H1 (cell line): ENCODE results near the gene IRF5. TPM values are rescaled to one million over a fixed set of nuclear protein-coding genes. Genes with fewer than 3 reads are reported as not detected.

Experiments used
- CTCF ChIA-PET: fragments of 300-600 bp; sonication (Branson Sonifier 250); formaldehyde crosslinking; loops from one replicate; lab custom pipeline; 2021; ENCODE audit not compliant: partially characterized antibody; lab: Charles Lee
- POLR2A ChIA-PET: fragments of 300-600 bp; sonication (Branson Sonifier 250); formaldehyde crosslinking; loops from one replicate; lab custom pipeline; 2021; ENCODE audit warnings: inconsistent platforms; ENCODE audit not compliant: partially characterized antibody; lab: Charles Lee
- DNase-seq, 2 experiments: peaks; one replicate each; pipeline versions ENCODE4 v3.0.0 to v3.0.0-alpha.2; 2010 to 2022; ENCODE audit warnings: low spot score in 2 of 2, low read depth in 1 of 2, mixed read lengths in 1 of 2
- FAIRE-seq: peaks from 2 replicates; lab custom pipeline; 2011; peaks lifted over from hg19 to GRCh38; lab: Jason Lieb, UNC
- H2AFZ ChIP-seq: 2 replicates; pipeline ENCODE4 v1.8.1; 2012; ENCODE audit warnings: low read length, inconsistent platforms
- H2AK5ac ChIP-seq: 2 replicates; pipeline ENCODE4 v1.6.1; 2013; ENCODE audit warnings: low read depth, low read length
- H2BK120ac ChIP-seq: replicated peaks from 2 replicates; pipeline ENCODE3; 2013; ENCODE audit warnings: low read depth, low read length, inconsistent platforms
- H2BK12ac ChIP-seq: 2 replicates; pipeline ENCODE4 v1.6.1; 2013; ENCODE audit warnings: low read depth, low read length
- H2BK15ac ChIP-seq: 2 replicates; pipeline ENCODE4 v1.6.1; 2013; ENCODE audit warnings: low read length
- H2BK20ac ChIP-seq: 2 replicates; pipeline ENCODE4 v1.6.1; 2013; ENCODE audit warnings: low read length
- H2BK5ac ChIP-seq: 2 replicates; pipeline ENCODE4 v1.6.1; 2013; ENCODE audit warnings: low read depth, low read length
- H3K14ac ChIP-seq: 2 replicates; pipeline ENCODE4 v1.6.1; 2013; ENCODE audit warnings: inconsistent platforms; ENCODE audit not compliant: insufficient read length
- H3K18ac ChIP-seq: 2 replicates; pipeline ENCODE4 v1.6.1; 2013; ENCODE audit warnings: low read length; ENCODE audit errors: extremely low read depth
- H3K23ac ChIP-seq: 2 replicates; pipeline ENCODE4 v1.6.1; 2013; ENCODE audit warnings: inconsistent platforms; ENCODE audit not compliant: insufficient read length
- H3K23me2 ChIP-seq: 2 replicates; pipeline ENCODE4 v1.6.1; 2013; ENCODE audit warnings: low read depth, low read length
- H3K27ac ChIP-seq: 2 replicates; pipeline ENCODE4 v1.6.1; 2011; ENCODE audit warnings: low read depth, low read length, inconsistent platforms
- H3K27me3 ChIP-seq, 4 experiments: replicated peaks in 1 of 4; 1 replicate in 1 of 4; 2 replicates in 3 of 4; pipeline versions ENCODE4 v1.6.1 to v1.8.1; 2011 to 2013; ENCODE audit warnings: low read length in 3 of 4, mild to moderate bottlenecking in 3 of 4, inconsistent platforms in 2 of 4, mixed read lengths in 2 of 4, moderate library complexity in 1 of 4; ENCODE audit not compliant: control insufficient read depth in 3 of 4, insufficient read depth in 3 of 4; ENCODE audit errors: extremely low read depth in 1 of 4
- H3K36me3 ChIP-seq, 4 experiments: 2 replicates each; pipeline versions ENCODE4 v1.6.1 to v1.8.1; 2011 to 2013; ENCODE audit warnings: mild to moderate bottlenecking in 4 of 4, low read length in 3 of 4, moderate library complexity in 2 of 4, control low read depth in 1 of 4, inconsistent platforms in 1 of 4; ENCODE audit not compliant: insufficient read depth in 4 of 4, control insufficient read depth in 2 of 4
- H3K4ac ChIP-seq: replicated peaks from 2 replicates; pipeline ENCODE3; 2013; ENCODE audit warnings: low read length, low read depth, mixed read lengths, inconsistent platforms; ENCODE audit not compliant: insufficient read length
- H3K4me1 ChIP-seq, 4 experiments: replicated peaks in 1 of 4; 1 replicate in 1 of 4; 2 replicates in 3 of 4; pipeline versions ENCODE4 v1.6.1 to v1.8.1; 2011 to 2013; ENCODE audit warnings: low read length in 3 of 4, inconsistent platforms in 2 of 4, mixed read lengths in 1 of 4; ENCODE audit not compliant: insufficient read depth in 4 of 4, control insufficient read depth in 3 of 4
- H3K4me2 ChIP-seq, 2 experiments: 2 replicates each; pipeline versions ENCODE4 v1.6.1 to v1.8.1; 2011 to 2013; ENCODE audit warnings: low read depth in 2 of 2, low read length in 2 of 2, control low read depth in 1 of 2, inconsistent platforms in 1 of 2, mild to moderate bottlenecking in 1 of 2; ENCODE audit not compliant: insufficient read depth in 1 of 2
- H3K4me3 ChIP-seq, 4 experiments: fragments of 200-600, 300-600 bp in 1 of 4; sonication (generic), shearing (Covaris generic), sonication (Bioruptor Twin) in 1 of 4; 2 replicates each; pipeline versions ENCODE4 v1.5.1 to v1.8.1; 2011 to 2016; ENCODE audit warnings: low read length in 4 of 4, low read depth in 3 of 4, control low read depth in 2 of 4, inconsistent platforms in 2 of 4, mild to moderate bottlenecking in 2 of 4, mixed read lengths in 1 of 4, moderate library complexity in 1 of 4; ENCODE audit not compliant: insufficient read depth in 2 of 4; ENCODE audit errors: extremely low read depth in 1 of 4
- H3K56ac ChIP-seq: replicated peaks from 2 replicates; pipeline ENCODE3; 2013; ENCODE audit warnings: low read depth, mild to moderate bottlenecking, mixed read lengths, low read length, inconsistent platforms; ENCODE audit not compliant: insufficient read length
- H3K79me1 ChIP-seq: 2 replicates; pipeline ENCODE4 v1.6.1; 2013; ENCODE audit warnings: low read depth, low read length, control low read depth
- H3K79me2 ChIP-seq, 2 experiments: 2 replicates each; pipeline versions ENCODE4 v1.6.1 to v1.8.1; 2012 to 2013; ENCODE audit warnings: low read length in 2 of 2, mild to moderate bottlenecking in 2 of 2, inconsistent platforms in 1 of 2; ENCODE audit not compliant: insufficient read depth in 2 of 2, control insufficient read depth in 1 of 2
- H3K9ac ChIP-seq, 4 experiments: replicated peaks in 1 of 4; 1 replicate in 1 of 4; 2 replicates in 3 of 4; pipeline versions ENCODE4 v1.6.1 to v1.8.1; 2011 to 2013; ENCODE audit warnings: low read depth in 3 of 4, low read length in 3 of 4, control low read depth in 2 of 4, mild to moderate bottlenecking in 2 of 4, moderate library complexity in 2 of 4, inconsistent platforms in 1 of 4; ENCODE audit errors: extremely low read depth in 1 of 4
- H3K9me3 ChIP-seq, 2 experiments: 2 replicates each; pipeline versions ENCODE4 v1.6.1 to v1.8.1; 2012 to 2013; ENCODE audit warnings: mild to moderate bottlenecking in 2 of 2, moderate library complexity in 2 of 2, control low read depth in 1 of 2, inconsistent platforms in 1 of 2, low read depth in 1 of 2, low read length in 1 of 2, mixed read lengths in 1 of 2; ENCODE audit not compliant: insufficient read depth in 2 of 2
- H4K20me1 ChIP-seq, 2 experiments: replicated peaks in 1 of 2; 2 replicates each; pipeline versions ENCODE3 to v1.8.1; 2011 to 2013; ENCODE audit warnings: inconsistent platforms in 2 of 2, low read length in 2 of 2, mild to moderate bottlenecking in 1 of 2; ENCODE audit not compliant: insufficient read depth in 2 of 2, control insufficient read depth in 1 of 2
- H4K5ac ChIP-seq: 2 replicates; pipeline ENCODE4 v1.6.1; 2013; ENCODE audit warnings: low read length, low read depth, mixed read lengths, inconsistent platforms; ENCODE audit not compliant: insufficient read length
- H4K8ac ChIP-seq: 2 replicates; pipeline ENCODE4 v1.8.0; 2013; ENCODE audit warnings: mild to moderate bottlenecking, moderate library complexity, low read length, inconsistent platforms; ENCODE audit not compliant: insufficient read depth; ENCODE audit errors: extremely low read depth
- H4K91ac ChIP-seq: replicated peaks from 2 replicates; pipeline ENCODE3; 2013; ENCODE audit warnings: low read length, mixed read lengths, inconsistent platforms; ENCODE audit not compliant: insufficient read length
- BACH1 ChIP-seq: IDR thresholded peaks from 2 replicates; pipeline ENCODE4 v1.6.1; 2012; ENCODE audit warnings: low read length, improper control_type of control experiment
- CHD2 ChIP-seq: IDR thresholded peaks from 2 replicates; pipeline ENCODE4 v1.6.1; 2012; ENCODE audit warnings: low read length, improper control_type of control experiment
- FOSL1 ChIP-seq: IDR thresholded peaks from 2 replicates; pipeline ENCODE4 v1.6.1; 2011; ENCODE audit warnings: mild to moderate bottlenecking, low read depth, low read length, moderate library complexity; ENCODE audit not compliant: insufficient read depth
- JUN ChIP-seq: IDR thresholded peaks from 2 replicates; pipeline ENCODE4 v1.6.1; 2011; ENCODE audit warnings: low read depth, mild to moderate bottlenecking, improper control_type of control experiment, low read length
- KDM1A ChIP-seq: fragments of 200-600, 300-600 bp; sonication (generic); IDR thresholded peaks from 2 replicates; pipeline ENCODE4 v1.7.1; 2016; ENCODE audit warnings: mild to moderate bottlenecking, low read length, borderline replicate concordance
- POLR2A ChIP-seq, 2 experiments: IDR thresholded peaks; 1 replicate in 1 of 2; 2 replicates in 1 of 2; pipeline ENCODE4 v1.6.1; 2011; ENCODE audit warnings: low read depth in 2 of 2, low read length in 2 of 2, mild to moderate bottlenecking in 2 of 2; ENCODE audit errors: control extremely low read depth in 1 of 2
- POU5F1 ChIP-seq: IDR thresholded peaks from 2 replicates; pipeline ENCODE4 v1.6.1; 2011; ENCODE audit warnings: low read depth, mild to moderate bottlenecking, low read length, moderate library complexity
- RFX5 ChIP-seq: IDR thresholded peaks from 2 replicates; pipeline ENCODE4 v1.6.1; 2011; ENCODE audit warnings: low read depth, low read length, improper control_type of control experiment, borderline replicate concordance
- SIX5 ChIP-seq: IDR thresholded peaks from 2 replicates; pipeline ENCODE4 v1.6.1; 2011; ENCODE audit warnings: mild to moderate bottlenecking, low read depth, low read length
- WGBS, 2 experiments: shearing (Covaris generic) in 1 of 2; methylation state at CpG; one replicate each; pipeline versions ENCODE4 v1.1.6 to v1.1.7; 2013 to 2015; ENCODE audit warnings: low lambda C conversion rate in 2 of 2, mixed read lengths in 2 of 2, inconsistent platforms in 1 of 2, low coverage in 1 of 2, missing lambda C conversion rate in 1 of 2; ENCODE audit not compliant: insufficient replicate concordance in 2 of 2, insufficient coverage in 1 of 2, insufficient read length in 1 of 2; ENCODE audit errors: extremely low coverage in 1 of 2, missing lambda C conversion rate in 1 of 2; 5-methylcytosine and 5-hydroxymethylcytosine counted together
- polyA plus RNA-seq, 7 experiments: library from polyadenylated mRNA; depleted of rRNA in 3 of 7; stranded (reverse) in 5 of 7; unstranded in 2 of 7; fragments of >200 nt in 5 of 7; fragments of 200-250 nt in 2 of 7; gene quantifications; 1 replicate in 5 of 7; 2 replicates in 1 of 7; 4 replicates in 1 of 7; pipeline versions ENCODE4 v1.2.1 to v1.2.3, GENCODE V29; 2011 to 2013; ENCODE audit warnings: missing spikeins in 2 of 7, mixed read lengths in 2 of 7
- total RNA-seq: library from RNA; stranded (reverse); fragmentation: NEBNext Ultra II Directional; extraction: Animal tissue kit (Norgen Biotek cat#: 25700); gene quantifications from 2 replicates; pipeline ENCODE4 v1.2.1, GENCODE V29; 2021
- TF ChIP-seq, protein P1 (sequence below): IDR thresholded peaks from 2 replicates; pipeline ENCODE4 v1.6.1; 2012; ENCODE audit warnings: low read length, inconsistent platforms

IRF5 gene
- total and polyA plus RNA-seq, 2 of the 8 experiments (the other 6 are each of a cell fraction or from before 2014, with no cell fraction given), result 0.28 to 1.1 TPM

DNA sequence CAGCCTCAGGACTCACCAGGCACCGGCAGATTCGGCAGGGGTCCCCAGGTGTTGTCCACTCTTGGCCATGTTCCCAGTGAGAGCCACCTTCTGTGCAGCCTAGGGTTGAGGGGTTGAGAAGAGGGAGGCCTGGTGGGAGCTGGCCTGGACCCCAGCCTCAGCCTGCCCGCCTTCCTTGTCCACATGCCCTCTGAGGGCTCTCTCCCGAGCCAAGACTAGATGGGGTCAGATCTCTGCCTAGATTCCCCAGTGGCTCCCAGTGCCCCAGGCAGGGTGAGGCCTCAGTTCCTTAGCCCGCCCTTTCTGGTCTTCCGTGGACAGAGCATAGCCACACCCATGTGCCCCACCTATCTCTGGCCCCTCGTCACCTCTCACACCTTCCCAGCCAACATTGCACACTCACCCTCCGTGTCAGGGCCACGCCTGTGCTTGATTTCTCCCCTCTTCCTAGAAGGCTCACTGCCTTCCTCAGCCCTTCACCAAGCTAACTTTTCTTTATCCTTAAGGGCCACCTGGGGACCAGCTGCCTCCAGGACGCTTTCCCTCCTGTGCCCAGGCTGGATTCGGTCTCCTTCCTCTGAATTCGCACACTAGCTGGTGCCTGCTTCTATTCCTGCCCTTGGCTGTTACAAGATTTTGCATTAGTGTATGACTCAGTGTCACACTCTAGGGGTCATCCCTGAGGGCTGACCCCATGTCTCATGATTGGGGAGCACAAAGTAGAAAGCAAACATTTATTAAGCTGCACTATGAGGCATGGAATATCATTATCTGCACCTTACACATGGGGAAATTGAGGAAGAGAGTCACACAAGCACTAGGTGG is 34.8 kb upstream of the IRF5 start:
- Histone ChIP-seq H2AFZ (no peak overlapping the region), H2BK20ac (no peak overlapping the region), H3K79me1 (no peaks in the 10 kb centered on the region), H3K56ac (no peak overlapping the region), H4K8ac (peak overlapping the region; percentile 16; the same call in 1 of the 2 replicates), H2BK15ac (0 out of 2 replicates have a peak overlapping the region, but pooled peaks have one; percentile 16), H3K4me3 (no peak overlapping the region), H3K23me2 (no peaks in the 10 kb centered on the region), H2AK5ac (no peak overlapping the region), H3K23ac (no peak overlapping the region), H2BK5ac (no peak overlapping the region), H2BK12ac (no peak overlapping the region), H3K9me3 (peaks cover 3 to 11% of the 10 kb centered on the region in 2 experiments; a peak in 2 of 4 replicates), H4K5ac (no peak overlapping the region), H3K9ac (no peak overlapping the region), H3K36me3 (no peaks in the 10 kb centered on the region), H3K14ac (no peak overlapping the region), H3K79me2 (no peaks in the 10 kb centered on the region), H3K4me2 (no peak overlapping the region), H4K91ac (no peak overlapping the region), H3K27me3 (no peaks in the 10 kb centered on the region), H2BK120ac (no peak overlapping the region), H3K27ac (no peak overlapping the region), H3K4me1 (0 out of 7 replicates have a peak, but pooled peaks cover 0 to 2% (median 0%) of the 10 kb centered on the region in 4 experiments), H4K20me1 (no peaks in the 10 kb centered on the region), H3K18ac (no peak overlapping the region), H3K4ac (no peak overlapping the region)
- CTCF ChIA-PET, result interaction anchor here (0.6 to 2.7 kb wide), 17 partner anchors 8 to 310 kb away, joined by 3 to 20 read pairs (median 5); partner anchors contain the start of gene KCP
- FAIRE-seq (no peak), DNase-seq (peak in 1 of 2 experiments; percentile 38)
- WGBS, 2 experiments, result 93% methylated on average over 12 of the region's 12 CpGs; no CpG with 5 or more reads in 1 of the 2 experiments
- POLR2A ChIA-PET, result no interaction called here
- TF ChIP-seq BACH1 (no peak), RFX5 (no peak), FOSL1 (no peak), KDM1A (no peak), CHD2 (no peak), POU5F1 (no peak), JUN (no peak), POLR2A (IDR thresholded peaks at IDR 0.05; ENCODE audit: control extremely low read depth in 1 of 2, low read depth in 2 of 2, low read length in 2 of 2) (no peak), SIX5 (no peak)
- TF ChIP-seq, protein P1, sequence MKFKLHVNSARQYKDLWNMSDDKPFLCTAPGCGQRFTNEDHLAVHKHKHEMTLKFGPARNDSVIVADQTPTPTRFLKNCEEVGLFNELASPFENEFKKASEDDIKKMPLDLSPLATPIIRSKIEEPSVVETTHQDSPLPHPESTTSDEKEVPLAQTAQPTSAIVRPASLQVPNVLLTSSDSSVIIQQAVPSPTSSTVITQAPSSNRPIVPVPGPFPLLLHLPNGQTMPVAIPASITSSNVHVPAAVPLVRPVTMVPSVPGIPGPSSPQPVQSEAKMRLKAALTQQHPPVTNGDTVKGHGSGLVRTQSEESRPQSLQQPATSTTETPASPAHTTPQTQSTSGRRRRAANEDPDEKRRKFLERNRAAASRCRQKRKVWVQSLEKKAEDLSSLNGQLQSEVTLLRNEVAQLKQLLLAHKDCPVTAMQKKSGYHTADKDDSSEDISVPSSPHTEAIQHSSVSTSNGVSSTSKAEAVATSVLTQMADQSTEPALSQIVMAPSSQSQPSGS, result no peak
